H9 (cell line): Measurements from ENCODE around the gene XPC. TPM values are rescaled to one million over a fixed set of nuclear protein-coding genes. Genes with fewer than 3 reads are reported as not detected.

Experiments used
- DNase-seq: peaks from one replicate; pipeline ENCODE4 v3.0.0-alpha.2; 2017
- H2AFZ ChIP-seq: one replicate; pipeline ENCODE4 v1.6.1; 2013; ENCODE audit warnings: mild to moderate bottlenecking, low read length, control low read depth, moderate library complexity
- H2AK5ac ChIP-seq: 2 replicates; pipeline ENCODE4 v1.6.1; 2013; ENCODE audit warnings: low read length, control low read depth, mixed read lengths; ENCODE audit not compliant: insufficient read length
- H2BK120ac ChIP-seq: one replicate; pipeline ENCODE4 v1.6.1; 2013; ENCODE audit warnings: low read depth, mild to moderate bottlenecking, low read length, control low read depth, inconsistent platforms; ENCODE audit not compliant: poor library complexity, severe bottlenecking
- H2BK12ac ChIP-seq: 2 replicates; pipeline ENCODE4 v1.6.1; 2013; ENCODE audit warnings: low read length, control low read depth, mixed read lengths, low read depth; ENCODE audit not compliant: insufficient read length
- H2BK15ac ChIP-seq: 2 replicates; pipeline ENCODE4 v1.6.1; 2013; ENCODE audit warnings: low read depth, low read length, control low read depth
- H2BK20ac ChIP-seq: one replicate; pipeline ENCODE4 v1.6.1; 2013; ENCODE audit warnings: low read depth, mild to moderate bottlenecking, low read length, control low read depth, inconsistent platforms; ENCODE audit not compliant: poor library complexity, severe bottlenecking
- H2BK5ac ChIP-seq: 2 replicates; pipeline ENCODE4 v1.6.1; 2013; ENCODE audit warnings: low read length, control low read depth, mixed read lengths; ENCODE audit not compliant: insufficient read length
- H3K14ac ChIP-seq: 2 replicates; pipeline ENCODE4 v1.6.1; 2013; ENCODE audit warnings: low read length, control low read depth; ENCODE audit not compliant: insufficient read depth
- H3K18ac ChIP-seq: 2 replicates; pipeline ENCODE4 v1.6.1; 2013; ENCODE audit warnings: low read depth, mild to moderate bottlenecking, mixed read lengths, low read length, control low read depth; ENCODE audit not compliant: insufficient read length
- H3K23ac ChIP-seq: 2 replicates; pipeline ENCODE4 v1.6.1; 2013; ENCODE audit warnings: low read length, control low read depth, mixed read lengths, low read depth; ENCODE audit not compliant: insufficient read length
- H3K23me2 ChIP-seq: 2 replicates; pipeline ENCODE4 v1.6.1; 2013; ENCODE audit warnings: low read depth, mild to moderate bottlenecking, mixed read lengths, low read length, control low read depth; ENCODE audit not compliant: insufficient read length, poor library complexity, severe bottlenecking
- H3K27ac ChIP-seq: 2 replicates; pipeline ENCODE4 v1.5.1; 2013; ENCODE audit warnings: low read length, control low read depth, mixed read lengths, low read depth; ENCODE audit not compliant: insufficient read length
- H3K27me3 ChIP-seq: 2 replicates; pipeline ENCODE4 v1.6.1; 2013; ENCODE audit warnings: low read length, control low read depth, inconsistent platforms; ENCODE audit not compliant: insufficient read depth
- H3K4ac ChIP-seq: 2 replicates; pipeline ENCODE4 v1.6.1; 2013; ENCODE audit warnings: low read depth, mild to moderate bottlenecking, control low read depth, inconsistent platforms, low read length, moderate library complexity
- H3K4me1 ChIP-seq: 2 replicates; pipeline ENCODE4 v1.6.1; 2013; ENCODE audit warnings: low read length, control low read depth, inconsistent platforms; ENCODE audit not compliant: insufficient read depth
- H3K4me2 ChIP-seq: 2 replicates; pipeline ENCODE4 v1.6.1; 2013; ENCODE audit warnings: low read length, control low read depth, mixed read lengths; ENCODE audit not compliant: insufficient read length, insufficient read depth
- H3K56ac ChIP-seq: 2 replicates; pipeline ENCODE4 v1.6.1; 2013; ENCODE audit warnings: low read depth, mild to moderate bottlenecking, mixed read lengths, low read length, control low read depth; ENCODE audit not compliant: insufficient read length
- H3K79me1 ChIP-seq: 2 replicates; pipeline ENCODE4 v1.6.1; 2013; ENCODE audit warnings: low read depth, mild to moderate bottlenecking, moderate library complexity, low read length, control low read depth, inconsistent platforms; ENCODE audit not compliant: insufficient read depth, poor library complexity, severe bottlenecking
- H3K79me2 ChIP-seq: 2 replicates; pipeline ENCODE4 v1.6.1; 2013; ENCODE audit warnings: low read length, control low read depth, inconsistent platforms; ENCODE audit not compliant: insufficient read depth
- H3K9ac ChIP-seq: 2 replicates; pipeline ENCODE4 v1.6.1; 2013; ENCODE audit warnings: low read length, control low read depth, mixed read lengths; ENCODE audit not compliant: insufficient read length; ENCODE audit errors: extremely low read depth
- H3K9me3 ChIP-seq: one replicate; pipeline ENCODE4 v1.6.1; 2013; ENCODE audit warnings: low read depth, low read length, inconsistent platforms; ENCODE audit not compliant: control insufficient read depth
- H3T11ph ChIP-seq: one replicate; pipeline ENCODE4 v1.6.1; 2013; ENCODE audit warnings: mild to moderate bottlenecking, low read length, control low read depth, inconsistent platforms
- H4K20me1 ChIP-seq: one replicate; pipeline ENCODE4 v1.6.1; 2013; ENCODE audit not compliant: control insufficient read depth, insufficient read length, insufficient read depth
- H4K5ac ChIP-seq: 2 replicates; pipeline ENCODE4 v1.6.1; 2013; ENCODE audit warnings: low read depth, mild to moderate bottlenecking, mixed read lengths, low read length, control low read depth; ENCODE audit not compliant: insufficient read length
- H4K8ac ChIP-seq: replicated peaks from 2 replicates; pipeline ENCODE4 v1.6.1; 2013; ENCODE audit warnings: low read length, control low read depth, mixed read lengths, low read depth; ENCODE audit not compliant: insufficient read length
- H4K91ac ChIP-seq: 2 replicates; pipeline ENCODE4 v1.6.1; 2013; ENCODE audit warnings: low read depth, mild to moderate bottlenecking, moderate library complexity, mixed read lengths, low read length, control low read depth; ENCODE audit not compliant: insufficient read length
- H3K27ac Mint-ChIP-seq, 3 experiments: 2 replicates in 2 of 3; 3 replicates in 1 of 3; pipeline ENCODE4 v1.8.0; 2020 to 2021; ENCODE audit warnings: mixed read lengths in 3 of 3, mild to moderate bottlenecking in 1 of 3, moderate library complexity in 1 of 3
- H3K27me3 Mint-ChIP-seq: 2 replicates; pipeline ENCODE4 v1.8.0; 2021; ENCODE audit warnings: low read depth, mild to moderate bottlenecking, moderate library complexity, mixed read lengths
- H3K36me3 Mint-ChIP-seq, 3 experiments: 2 replicates in 2 of 3; 3 replicates in 1 of 3; pipeline ENCODE4 v1.8.0; 2020 to 2021; ENCODE audit warnings: low read depth in 3 of 3, mixed read lengths in 3 of 3; ENCODE audit not compliant: insufficient read depth in 1 of 3
- H3K4me1 Mint-ChIP-seq, 2 experiments: 2 replicates each; pipeline ENCODE4 v1.8.0; 2020; ENCODE audit warnings: mixed read lengths in 2 of 2
- H3K4me3 Mint-ChIP-seq, 2 experiments: 2 replicates in 1 of 2; 3 replicates in 1 of 2; pipeline ENCODE4 v1.8.0; 2020 to 2021; ENCODE audit warnings: mild to moderate bottlenecking in 2 of 2, mixed read lengths in 2 of 2, moderate library complexity in 1 of 2
- H3K9me3 Mint-ChIP-seq, 2 experiments: 2 replicates in 1 of 2; 3 replicates in 1 of 2; pipeline ENCODE4 v1.8.0; 2020; ENCODE audit warnings: mild to moderate bottlenecking in 2 of 2, mixed read lengths in 2 of 2, moderate library complexity in 1 of 2
- WGBS: extraction: QIAGEN DNeasy Blood & Tissue Kit; methylation state at CpG from one replicate; pipeline ENCODE4 v1.1.7; 2013; ENCODE audit warnings: missing lambda C conversion rate, low lambda C conversion rate, mixed read lengths; ENCODE audit not compliant: insufficient read length; ENCODE audit errors: extremely low coverage; 5-methylcytosine and 5-hydroxymethylcytosine counted together
- total RNA-seq: library from RNA; stranded (reverse); gene quantifications from 2 replicates; pipeline ENCODE4 v1.2.1, GENCODE V29; 2021
- TF ChIP-seq, protein P1 (sequence below): fragments of 200-600 bp; sonication (generic); conservative IDR thresholded peaks from 3 replicates; pipeline ENCODE4 v1.8.0; 2021; ENCODE audit warnings: antibody characterized with exemption, mild to moderate bottlenecking

The XPC gene
- total RNA-seq, 1 experiment from 2014 or later, result 30.3 TPM

DNA sequence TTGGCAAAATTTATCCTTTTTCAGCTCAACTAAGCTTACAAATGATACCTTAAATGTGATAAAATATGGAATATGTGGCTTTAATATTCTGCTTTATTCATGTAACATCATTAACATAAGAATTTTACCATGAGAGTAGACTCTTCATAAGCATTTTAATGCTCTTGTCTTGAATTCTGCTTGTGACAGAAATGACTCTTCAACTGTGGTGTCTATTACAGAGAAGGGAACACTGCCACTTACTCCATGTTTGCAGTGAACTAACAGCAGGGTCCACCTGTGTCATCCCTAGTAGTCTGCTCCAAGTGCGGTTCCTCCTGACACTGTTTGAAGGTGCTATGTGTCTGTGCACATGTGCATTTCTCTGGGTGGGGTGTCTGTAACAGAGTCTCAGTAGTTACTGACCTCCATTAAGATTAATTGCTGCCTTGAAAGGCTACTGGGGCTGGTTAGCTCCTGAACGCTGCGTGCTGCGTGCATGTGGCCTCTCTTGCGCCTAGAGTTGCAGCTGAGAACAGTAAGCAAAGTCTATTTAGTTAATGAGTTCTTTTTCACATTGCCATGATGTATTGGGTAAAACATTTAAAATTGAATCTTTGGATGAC lies 8.6 kb upstream of the XPC start:
- Histone ChIP-seq H3K56ac (no peak overlapping the region), H4K20me1 (no peaks in the 10 kb centered on the region), H3K23ac (no peak overlapping the region), H2BK20ac (no peak overlapping the region), H3K27ac (no peak overlapping the region), H3K79me1 (no peaks in the 10 kb centered on the region), H3K14ac (no peak overlapping the region), H2BK15ac (no peak overlapping the region), H3K9me3 (no peaks in the 10 kb centered on the region), H2BK12ac (no peak overlapping the region), H3K18ac (no peak overlapping the region), H3K23me2 (no peaks in the 10 kb centered on the region), H2BK5ac (no peak overlapping the region), H2AFZ (no peak overlapping the region), H3K27me3 (no peaks in the 10 kb centered on the region), H2BK120ac (no peak overlapping the region), H4K5ac (no peak overlapping the region), H3K9ac (no peak overlapping the region), H2AK5ac (no peak overlapping the region), H3T11ph (no peak overlapping the region), H3K4ac (no peak overlapping the region), H3K79me2 (no peaks in the 10 kb centered on the region; the same call in 1 of the 2 replicates), H3K4me2 (no peak overlapping the region), H3K4me1 (no peaks in the 10 kb centered on the region), H4K8ac (no peak overlapping the region), H4K91ac (no peak overlapping the region)
- DNase-seq, result no peak
- H3K27me3 Mint-ChIP-seq, result no peaks in the 10 kb centered on the region
- no peak overlapping the region for H3K4me3 Mint-ChIP-seq
- WGBS, result no CpG with 5 or more reads among the region's 5 CpGs
- TF ChIP-seq, protein P1, sequence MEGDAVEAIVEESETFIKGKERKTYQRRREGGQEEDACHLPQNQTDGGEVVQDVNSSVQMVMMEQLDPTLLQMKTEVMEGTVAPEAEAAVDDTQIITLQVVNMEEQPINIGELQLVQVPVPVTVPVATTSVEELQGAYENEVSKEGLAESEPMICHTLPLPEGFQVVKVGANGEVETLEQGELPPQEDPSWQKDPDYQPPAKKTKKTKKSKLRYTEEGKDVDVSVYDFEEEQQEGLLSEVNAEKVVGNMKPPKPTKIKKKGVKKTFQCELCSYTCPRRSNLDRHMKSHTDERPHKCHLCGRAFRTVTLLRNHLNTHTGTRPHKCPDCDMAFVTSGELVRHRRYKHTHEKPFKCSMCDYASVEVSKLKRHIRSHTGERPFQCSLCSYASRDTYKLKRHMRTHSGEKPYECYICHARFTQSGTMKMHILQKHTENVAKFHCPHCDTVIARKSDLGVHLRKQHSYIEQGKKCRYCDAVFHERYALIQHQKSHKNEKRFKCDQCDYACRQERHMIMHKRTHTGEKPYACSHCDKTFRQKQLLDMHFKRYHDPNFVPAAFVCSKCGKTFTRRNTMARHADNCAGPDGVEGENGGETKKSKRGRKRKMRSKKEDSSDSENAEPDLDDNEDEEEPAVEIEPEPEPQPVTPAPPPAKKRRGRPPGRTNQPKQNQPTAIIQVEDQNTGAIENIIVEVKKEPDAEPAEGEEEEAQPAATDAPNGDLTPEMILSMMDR, result no peak
- H3K36me3 Mint-ChIP-seq, result peaks cover 46 to 70% (median 66%) of the 10 kb centered on the region in 3 experiments
- H3K4me1 Mint-ChIP-seq, result peaks cover 0 to 3% of the 10 kb centered on the region in 2 experiments; a peak in 1 of 4 replicates
- peaks cover 0 to 4% of the 10 kb centered on the region in 2 experiments; a peak in 1 of 5 replicates for H3K9me3 Mint-ChIP-seq
- no peak overlapping the region for H3K27ac Mint-ChIP-seq
